K562 (cell line): ENCODE results near the gene FBRS. TPM values are rescaled to one million over a fixed set of nuclear protein-coding genes. Genes with fewer than 3 reads are reported as not detected.

Source experiments
- ATAC-seq: fragments of 200-7000 bp; cut with Tn5 transposase; 3 replicates; pipeline ENCODE4 v1.9.1; 2020; ENCODE audit warnings: moderate library complexity
- BruUV-seq: library from RNA; stranded (reverse); fragments of 400-500 nt; replicated peaks from 2 replicates; lab custom pipeline; 2021; lab: Mats Ljungman, UMichigan
- CTCF ChIA-PET: fragments of 300-600 bp; formaldehyde crosslinking; extraction: SDS; loops from one replicate; lab custom pipeline; 2021; ENCODE audit warnings: low intra/inter-chr PET ratio; lab: Yijun Ruan, JAX
- POLR2A ChIA-PET: fragments of 300-600, 350-650 bp; sonication (Branson Sonifier 250); formaldehyde crosslinking; extraction: SDS; loops from one replicate; lab custom pipeline; 2021; ENCODE audit warnings: antibody characterized with exemption, inconsistent platforms; lab: Yijun Ruan, JAX
- DNase-seq, 4 experiments: peaks; one replicate each; pipeline versions ENCODE4 v3.0.0 to v3.0.0-alpha.2; 2011 to 2018; ENCODE audit warnings: low spot score in 3 of 4, mixed read lengths in 3 of 4; ENCODE audit errors: extremely low read depth in 1 of 4
- FAIRE-seq: peaks from 2 replicates; lab custom pipeline; 2011; peaks lifted over from hg19 to GRCh38; lab: Jason Lieb, UNC
- H2AFZ ChIP-seq: 2 replicates; pipeline ENCODE4 v1.6.0; 2011; ENCODE audit warnings: low read depth, low read length, control low read depth, inconsistent platforms
- H3K27ac ChIP-seq: fragments of 200-600 bp; 3 replicates; pipeline ENCODE4 v1.8.0; 2011; ENCODE audit warnings: low read depth, mild to moderate bottlenecking, control low read depth, inconsistent platforms, low read length, moderate library complexity, mixed read lengths; ENCODE audit errors: extremely low read depth
- H3K27me3 ChIP-seq, 2 experiments: fragments of 300-600 bp in 1 of 2; 2 replicates in 1 of 2; 3 replicates in 1 of 2; pipeline versions ENCODE4 v1.6.0 to v1.8.0; 2011; ENCODE audit warnings: inconsistent platforms in 2 of 2, low read length in 2 of 2, mild to moderate bottlenecking in 1 of 2, mixed read lengths in 1 of 2, moderate library complexity in 1 of 2; ENCODE audit not compliant: control insufficient read depth in 2 of 2, insufficient read depth in 2 of 2
- H3K36me3 ChIP-seq: fragments of 300-600 bp; 3 replicates; pipeline ENCODE4 v1.8.0; 2011; ENCODE audit warnings: mild to moderate bottlenecking, low read length, inconsistent platforms; ENCODE audit not compliant: control insufficient read depth, insufficient read depth
- H3K4me1 ChIP-seq, 2 experiments: fragments of 200-600 bp in 1 of 2; replicated peaks in 1 of 2; 2 replicates in 1 of 2; 3 replicates in 1 of 2; pipeline versions ENCODE4 v1.5.1 to v1.8.0; 2011; ENCODE audit warnings: inconsistent platforms in 2 of 2, low read length in 2 of 2, mild to moderate bottlenecking in 1 of 2, mixed read lengths in 1 of 2, moderate library complexity in 1 of 2; ENCODE audit not compliant: control insufficient read depth in 2 of 2, insufficient read depth in 2 of 2
- H3K4me2 ChIP-seq: 2 replicates; pipeline ENCODE4 v1.6.1; 2011; ENCODE audit warnings: low read length, control low read depth, inconsistent platforms, mixed read lengths; ENCODE audit not compliant: insufficient read depth
- H3K4me3 ChIP-seq: fragments of 200-600 bp; sonication (generic), shearing (Covaris generic); 2 replicates; pipeline ENCODE4 v1.5.1; 2016; ENCODE audit warnings: control low read depth, inconsistent platforms
- H3K79me2 ChIP-seq: fragments of 200-600 bp; 3 replicates; pipeline ENCODE4 v1.8.0; 2011; ENCODE audit warnings: low read length, inconsistent platforms; ENCODE audit not compliant: control insufficient read depth, insufficient read depth
- H3K9ac ChIP-seq, 2 experiments: 2 replicates each; pipeline versions ENCODE4 v1.6.0 to v1.6.1; 2011; ENCODE audit warnings: low read depth in 2 of 2, low read length in 2 of 2, control low read depth in 1 of 2, inconsistent platforms in 1 of 2, mild to moderate bottlenecking in 1 of 2, mixed read lengths in 1 of 2; ENCODE audit not compliant: insufficient read depth in 1 of 2
- H3K9me1 ChIP-seq: one replicate; pipeline ENCODE4 v1.6.0; 2011; ENCODE audit warnings: inconsistent platforms, mild to moderate bottlenecking, low read length, moderate library complexity; ENCODE audit not compliant: control insufficient read depth, insufficient read depth
- H3K9me3 ChIP-seq: replicated peaks from 2 replicates; pipeline ENCODE4 v1.5.1; 2011; ENCODE audit warnings: low read depth, low read length, inconsistent platforms; ENCODE audit not compliant: control insufficient read depth, insufficient read depth
- H4K20me1 ChIP-seq: replicated peaks from 2 replicates; pipeline ENCODE4 v1.6.1; 2011; ENCODE audit warnings: low read length, inconsistent platforms, mixed read lengths; ENCODE audit not compliant: control insufficient read depth, insufficient read depth
- BHLHE40 ChIP-seq: IDR thresholded peaks from 2 replicates; pipeline ENCODE4 v1.6.1; 2011; ENCODE audit warnings: low read length, improper control_type of control experiment
- GATA2 ChIP-seq: sonication (generic); formaldehyde crosslinking; IDR thresholded peaks from 2 replicates; pipeline ENCODE4 v1.4.0; 2020; ENCODE audit warnings: mild to moderate bottlenecking, missing genetic modification reagents
- HDGF ChIP-seq: fragments of 450-650 bp; IDR thresholded peaks from 2 replicates; pipeline ENCODE4 v1.6.1; 2016
- HMG20B ChIP-seq: fragments of 250-450 bp; sonication (Bioruptor Pico); IDR thresholded peaks from 2 replicates; pipeline ENCODE4 v1.5.0; 2021; ENCODE audit warnings: mild to moderate bottlenecking
- JUNB ChIP-seq: fragments of 450-650 bp; formaldehyde crosslinking; conservative IDR thresholded peaks from 2 replicates; pipeline ENCODE4 v1.4.0; 2020; ENCODE audit warnings: mild to moderate bottlenecking
- NR2C1 ChIP-seq, 2 experiments: fragments of 450-650 bp; IDR thresholded peaks; 2 replicates each; pipeline ENCODE4 v1.6.1; 2017; ENCODE audit warnings: mild to moderate bottlenecking in 2 of 2, antibody characterized with exemption in 1 of 2, inconsistent platforms in 1 of 2, missing compliant biosample characterization in 1 of 2, missing genetic modification characterization in 1 of 2
- NR2C2 ChIP-seq, 2 experiments: fragments of 200-800 bp in 1 of 2; sonication (Bioruptor generic) in 1 of 2; sonication (generic) in 1 of 2; formaldehyde crosslinking in 1 of 2; IDR thresholded peaks; 2 replicates each; pipeline versions ENCODE4 v1.6.1 to v1.8.0; 2016 to 2022; ENCODE audit warnings: mild to moderate bottlenecking in 1 of 2, missing compliant biosample characterization in 1 of 2, missing genetic modification characterization in 1 of 2, missing genetic modification reagents in 1 of 2
- RBFOX2 ChIP-seq: fragments of 200-400 bp; formaldehyde crosslinking; IDR thresholded peaks from 2 replicates; pipeline ENCODE4 v1.6.1; 2017; ENCODE audit warnings: low read depth, mild to moderate bottlenecking, low read length, moderate library complexity
- SMAD1 ChIP-seq: fragments of 150-350 bp; IDR thresholded peaks from 2 replicates; pipeline ENCODE4 v1.6.1; 2014; ENCODE audit warnings: low read length, low read depth; ENCODE audit not compliant: partially characterized antibody
- WGBS: fragments of 100-300 bp; shearing (Covaris generic); methylation state at CpG from one replicate; pipeline ENCODE4 v1.1.6; 2016; ENCODE audit warnings: low coverage, mixed read lengths; ENCODE audit not compliant: insufficient coverage; ENCODE audit errors: missing lambda C conversion rate; 5-methylcytosine and 5-hydroxymethylcytosine counted together
- in situ Hi-C: fragments of 300-500 bp; cut with MboI; formaldehyde crosslinking; loops from 4 replicates; pipeline ENCODE4 v1.15.0; 2018; ENCODE audit warnings: inconsistent platforms, mixed read lengths
- intact Hi-C: fragments of 100-400 bp; cut with micrococcal nuclease; formaldehyde crosslinking; loops from 2 replicates; pipeline ENCODE4 v1.14.2; 2022
- polyA plus RNA-seq, 8 experiments: library from polyadenylated mRNA; depleted of rRNA in 4 of 8; stranded (reverse) in 5 of 8; unstranded in 3 of 8; fragments of >200 nt; fragmentation: Nextera tagmentation in 2 of 8; fragmentation: Illumina TruSeq in 1 of 8; extraction: Ambion mirVana in 2 of 8; extraction: Trizol in 1 of 8; gene quantifications; 2 replicates each; pipeline versions ENCODE4 v1.2.1 to v1.2.3, GENCODE V29; 2011 to 2014; ENCODE audit warnings: inconsistent platforms in 1 of 8, missing spikeins in 1 of 8
- total RNA-seq, 7 experiments: library from RNA; depleted of rRNA in 6 of 7; stranded (reverse); fragments of >200 nt in 6 of 7; fragmentation: Illumina TruSeq in 2 of 7; extraction: Trizol in 2 of 7; gene quantifications; 2 replicates each; pipeline versions ENCODE4 v1.2.1 to v1.2.3, GENCODE V29; 2011 to 2021; ENCODE audit warnings: low replicate concordance in 1 of 7
- TF ChIP-seq, protein P1 (sequence below): fragments of 450-650 bp; IDR thresholded peaks from 2 replicates; pipeline ENCODE4 v1.6.1; 2016; ENCODE audit warnings: low read depth

Gene FBRS
- total and polyA plus RNA-seq, 9 of the 15 experiments (the other 6 are each of a cell fraction or from before 2014, with no cell fraction given): 0.32 to 59.5 (median 13.1) TPM

DNA sequence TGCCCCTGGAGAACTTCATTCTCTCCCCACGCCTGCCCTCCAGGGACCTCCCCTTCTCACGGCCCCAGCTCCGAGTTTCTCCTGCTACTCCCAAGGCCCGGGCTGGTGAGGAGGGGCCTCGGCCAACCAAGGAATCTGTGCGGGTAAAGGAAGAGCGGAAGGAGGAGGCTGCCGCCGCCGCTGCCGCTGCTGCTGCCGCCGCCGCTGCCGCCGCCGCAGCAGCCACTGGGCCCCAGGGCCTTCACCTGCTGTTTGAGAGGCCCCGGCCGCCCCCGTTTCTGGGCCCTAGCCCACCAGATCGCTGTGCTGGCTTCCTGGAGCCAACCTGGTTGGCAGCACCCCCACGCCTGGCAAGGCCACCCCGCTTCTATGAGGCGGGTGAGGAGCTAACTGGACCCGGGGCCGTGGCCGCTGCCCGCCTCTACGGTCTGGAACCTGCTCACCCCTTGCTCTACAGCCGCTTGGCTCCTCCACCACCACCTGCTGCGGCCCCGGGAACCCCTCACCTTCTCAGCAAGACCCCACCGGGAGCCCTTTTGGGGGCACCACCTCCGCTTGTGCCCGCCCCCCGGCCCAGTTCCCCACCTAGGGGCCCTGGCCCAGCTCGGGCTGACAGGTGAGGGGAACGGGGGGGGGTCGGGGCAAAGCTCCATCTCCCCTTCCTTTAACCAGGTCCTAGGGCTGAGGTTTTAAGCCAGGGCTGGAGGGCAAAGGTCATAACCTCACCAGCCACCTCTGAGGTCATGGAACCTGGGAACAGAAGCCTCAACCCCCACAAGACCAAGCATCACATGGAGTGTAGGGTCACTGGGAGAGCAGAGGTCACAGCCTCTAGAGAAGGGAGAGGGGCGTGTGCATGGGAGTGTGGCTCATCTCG is 11.0 kb downstream of the FBRS start:
- no TSS peak for BruUV-seq
- TF ChIP-seq SMAD1: no peak
- TF ChIP-seq JUNB: no peak
- TF ChIP-seq NR2C2 (CRISPR knock-in tag; IDR thresholded peaks at IDR 0.05): peak; percentile 54; the same call in 1 of the 2 replicates
- TF ChIP-seq NR2C2 (tag; IDR thresholded peaks at IDR 0.05): peak; percentile 73
- TF ChIP-seq BHLHE40: no peak
- TF ChIP-seq RBFOX2: peak; percentile 50
- no peak for TF ChIP-seq HDGF
- TF ChIP-seq, protein P1, sequence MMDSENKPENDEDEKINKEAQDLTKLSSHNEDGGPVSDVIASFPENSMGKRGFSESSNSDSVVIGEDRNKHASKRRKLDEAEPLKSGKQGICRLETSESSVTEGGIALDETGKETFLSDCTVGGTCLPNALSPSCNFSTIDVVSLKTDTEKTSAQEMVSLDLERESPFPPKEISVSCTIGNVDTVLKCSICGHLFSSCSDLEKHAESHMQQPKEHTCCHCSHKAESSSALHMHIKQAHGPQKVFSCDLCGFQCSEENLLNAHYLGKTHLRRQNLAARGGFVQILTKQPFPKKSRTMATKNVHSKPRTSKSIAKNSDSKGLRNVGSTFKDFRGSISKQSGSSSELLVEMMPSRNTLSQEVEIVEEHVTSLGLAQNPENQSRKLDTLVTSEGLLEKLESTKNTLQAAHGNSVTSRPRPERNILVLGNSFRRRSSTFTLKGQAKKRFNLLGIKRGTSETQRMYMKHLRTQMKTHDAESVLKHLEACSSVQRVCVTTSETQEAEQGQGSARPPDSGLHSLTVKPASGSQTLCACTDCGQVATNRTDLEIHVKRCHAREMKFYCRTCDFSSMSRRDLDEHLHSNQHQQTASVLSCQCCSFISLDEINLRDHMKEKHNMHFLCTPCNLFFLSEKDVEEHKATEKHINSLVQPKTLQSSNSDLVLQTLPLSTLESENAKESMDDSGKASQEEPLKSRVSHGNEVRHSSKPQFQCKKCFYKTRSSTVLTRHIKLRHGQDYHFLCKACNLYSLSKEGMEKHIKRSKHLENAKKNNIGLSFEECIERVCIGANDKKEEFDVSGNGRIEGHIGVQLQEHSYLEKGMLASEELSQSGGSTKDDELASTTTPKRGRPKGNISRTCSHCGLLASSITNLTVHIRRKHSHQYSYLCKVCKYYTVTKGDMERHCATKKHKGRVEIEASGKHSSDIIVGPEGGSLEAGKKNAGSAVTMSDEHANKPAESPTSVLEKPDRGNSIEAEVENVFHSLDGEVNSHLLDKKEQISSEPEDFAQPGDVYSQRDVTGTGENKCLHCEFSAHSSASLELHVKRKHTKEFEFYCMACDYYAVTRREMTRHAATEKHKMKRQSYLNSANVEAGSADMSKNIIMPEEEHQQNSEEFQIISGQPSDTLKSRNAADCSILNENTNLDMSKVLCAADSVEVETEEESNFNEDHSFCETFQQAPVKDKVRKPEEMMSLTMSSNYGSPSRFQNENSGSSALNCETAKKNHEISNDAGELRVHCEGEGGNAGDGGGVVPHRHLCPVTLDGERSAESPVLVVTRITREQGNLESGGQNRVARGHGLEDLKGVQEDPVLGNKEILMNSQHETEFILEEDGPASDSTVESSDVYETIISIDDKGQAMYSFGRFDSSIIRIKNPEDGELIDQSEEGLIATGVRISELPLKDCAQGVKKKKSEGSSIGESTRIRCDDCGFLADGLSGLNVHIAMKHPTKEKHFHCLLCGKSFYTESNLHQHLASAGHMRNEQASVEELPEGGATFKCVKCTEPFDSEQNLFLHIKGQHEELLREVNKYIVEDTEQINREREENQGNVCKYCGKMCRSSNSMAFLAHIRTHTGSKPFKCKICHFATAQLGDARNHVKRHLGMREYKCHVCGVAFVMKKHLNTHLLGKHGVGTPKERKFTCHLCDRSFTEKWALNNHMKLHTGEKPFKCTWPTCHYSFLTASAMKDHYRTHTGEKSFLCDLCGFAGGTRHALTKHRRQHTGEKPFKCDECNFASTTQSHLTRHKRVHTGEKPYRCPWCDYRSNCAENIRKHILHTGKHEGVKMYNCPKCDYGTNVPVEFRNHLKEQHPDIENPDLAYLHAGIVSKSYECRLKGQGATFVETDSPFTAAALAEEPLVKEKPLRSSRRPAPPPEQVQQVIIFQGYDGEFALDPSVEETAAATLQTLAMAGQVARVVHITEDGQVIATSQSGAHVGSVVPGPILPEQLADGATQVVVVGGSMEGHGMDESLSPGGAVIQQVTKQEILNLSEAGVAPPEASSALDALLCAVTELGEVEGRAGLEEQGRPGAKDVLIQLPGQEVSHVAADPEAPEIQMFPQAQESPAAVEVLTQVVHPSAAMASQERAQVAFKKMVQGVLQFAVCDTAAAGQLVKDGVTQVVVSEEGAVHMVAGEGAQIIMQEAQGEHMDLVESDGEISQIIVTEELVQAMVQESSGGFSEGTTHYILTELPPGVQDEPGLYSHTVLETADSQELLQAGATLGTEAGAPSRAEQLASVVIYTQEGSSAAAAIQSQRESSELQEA: no peak
- TF ChIP-seq GATA2 (CRISPR knock-in tag): no peak
- TF ChIP-seq HMG20B (CRISPR knock-in tag): no peak
- peak; percentile 83 for TF ChIP-seq NR2C1 (IDR thresholded peaks at IDR 0.05)
- peak; percentile 80 for TF ChIP-seq NR2C1 (tag; IDR thresholded peaks at IDR 0.05)

More for the DNA sequence above, 11.0 kb downstream of the FBRS start:
- no peaks in the 10 kb centered on the region; the same call in 2 of the 3 replicates for H3K79me2 ChIP-seq
- H3K9ac ChIP-seq: peak overlapping the region in 1 of 2 experiments; percentile 2; a peak in 1 of 4 replicates
- no peak overlapping the region for H3K27ac ChIP-seq
- no peaks in the 10 kb centered on the region for H3K9me3 ChIP-seq
- H3K36me3 ChIP-seq: peaks cover 65% of the 10 kb centered on the region; the same call in 2 of the 3 replicates
- H3K4me3 ChIP-seq: no peak overlapping the region
- no peaks in the 10 kb centered on the region for H3K9me1 ChIP-seq
- 0 out of 2 replicates have a peak, but pooled peaks cover 3% of the 10 kb centered on the region for H4K20me1 ChIP-seq
- ATAC-seq (peak; percentile 10; the same call in 2 of the 3 replicates), DNase-seq (no peak), FAIRE-seq (no peak)
- intact Hi-C loops: no loop called here
- ChIA-PET POLR2A (interaction anchor here (0.7 kb wide), 1 partner anchor 16 kb away, joined by 4 read pairs; no protein-coding TSS in a partner anchor), CTCF (no interaction called here)
- in situ Hi-C loops: no loop called here
- no peaks in the 10 kb centered on the region for H3K27me3 ChIP-seq
- WGBS: 87% methylated on average over 27 of the region's 41 CpGs
- H3K4me1 ChIP-seq: peaks cover 0 to 23% of the 10 kb centered on the region in 2 experiments; a peak in 2 of 5 replicates
- H2AFZ ChIP-seq: no peak overlapping the region
- H3K4me2 ChIP-seq: no peak overlapping the region
